AG04450 (cell line): Measurements from ENCODE around the gene TESK2. TPM values are rescaled to one million over a fixed set of nuclear protein-coding genes. Genes with fewer than 3 reads are reported as not detected.

Source experiments
- CTCF ChIA-PET: fragments of 300-600, 350-600 bp; formaldehyde crosslinking; extraction: SDS; loops from one replicate; lab custom pipeline; 2022; ENCODE audit warnings: antibody characterized with exemption, inconsistent platforms; lab: Charles Lee
- POLR2A ChIA-PET: fragments of 350-600 bp; formaldehyde crosslinking; extraction: SDS; loops from one replicate; lab custom pipeline; 2021; ENCODE audit warnings: antibody characterized with exemption, inconsistent platforms; lab: Yijun Ruan, JAX
- DNase-seq: peaks from one replicate; pipeline ENCODE4 v3.0.0-alpha.2; 2011; ENCODE audit warnings: low read depth, low spot score
- H3K27ac ChIP-seq: one replicate; pipeline ENCODE4 v1.5.1; 2012; ENCODE audit warnings: low read depth, low read length, control low read depth
- H3K27me3 ChIP-seq: one replicate; pipeline ENCODE4 v1.6.0; 2012; ENCODE audit warnings: low read length; ENCODE audit not compliant: control insufficient read depth, insufficient read depth
- H3K4me3 ChIP-seq: 2 replicates; pipeline ENCODE4 v1.5.1; 2011; ENCODE audit warnings: mild to moderate bottlenecking, low read depth, low read length, control low read depth
- H3K9me3 ChIP-seq: 2 replicates; pipeline ENCODE4 v1.5.1; 2012; ENCODE audit warnings: low read length; ENCODE audit not compliant: control insufficient read depth, insufficient read depth
- polyA plus RNA-seq: library from polyadenylated mRNA; depleted of rRNA; stranded (reverse); fragments of >200 nt; gene quantifications from 2 replicates; pipeline ENCODE4 v1.2.3, GENCODE V29; 2011
- TF ChIP-seq, protein P1 (sequence below): IDR thresholded peaks from 2 replicates; pipeline ENCODE4 v1.5.1; 2011; ENCODE audit warnings: low read depth, low read length, control low read depth, inconsistent platforms

TESK2 gene
- polyA plus RNA-seq, 1 experiment, result 2.6 TPM

DNA sequence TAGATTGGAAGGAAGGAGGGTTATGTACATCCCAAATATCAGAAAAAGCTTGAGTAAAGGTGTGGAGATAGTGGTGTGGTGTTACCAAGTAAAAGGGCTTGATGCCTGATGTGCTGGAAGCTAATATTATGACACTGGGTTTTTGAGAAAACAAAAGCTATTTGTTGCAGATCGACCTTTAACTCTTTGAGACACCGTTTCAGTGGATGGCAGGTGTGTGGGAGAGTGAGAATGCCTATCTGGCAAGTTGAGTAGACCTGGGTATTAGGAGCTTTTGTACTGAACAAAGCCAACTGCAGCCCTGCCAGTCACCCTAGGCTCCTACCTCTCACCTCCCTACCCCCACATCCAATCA is 10.5 kb upstream of the TESK2 start:
- ChIA-PET CTCF (interaction anchor here (0.6 to 2.5 kb wide), 4 partner anchors 9 to 68 kb away, joined by 3 to 16 read pairs (median 8); no protein-coding TSS in a partner anchor), POLR2A (interaction anchor here (1.0 to 4.4 kb wide), 2 partner anchors 16 to 20 kb away, joined by 6 to 66 read pairs; partner anchors contain the start of gene PRDX1)
- no peak overlapping the region for H3K4me3 ChIP-seq
- no peak overlapping the region for H3K27ac ChIP-seq
- no peak for DNase-seq
- H3K27me3 ChIP-seq, result no peaks in the 10 kb centered on the region
- TF ChIP-seq, protein P1, sequence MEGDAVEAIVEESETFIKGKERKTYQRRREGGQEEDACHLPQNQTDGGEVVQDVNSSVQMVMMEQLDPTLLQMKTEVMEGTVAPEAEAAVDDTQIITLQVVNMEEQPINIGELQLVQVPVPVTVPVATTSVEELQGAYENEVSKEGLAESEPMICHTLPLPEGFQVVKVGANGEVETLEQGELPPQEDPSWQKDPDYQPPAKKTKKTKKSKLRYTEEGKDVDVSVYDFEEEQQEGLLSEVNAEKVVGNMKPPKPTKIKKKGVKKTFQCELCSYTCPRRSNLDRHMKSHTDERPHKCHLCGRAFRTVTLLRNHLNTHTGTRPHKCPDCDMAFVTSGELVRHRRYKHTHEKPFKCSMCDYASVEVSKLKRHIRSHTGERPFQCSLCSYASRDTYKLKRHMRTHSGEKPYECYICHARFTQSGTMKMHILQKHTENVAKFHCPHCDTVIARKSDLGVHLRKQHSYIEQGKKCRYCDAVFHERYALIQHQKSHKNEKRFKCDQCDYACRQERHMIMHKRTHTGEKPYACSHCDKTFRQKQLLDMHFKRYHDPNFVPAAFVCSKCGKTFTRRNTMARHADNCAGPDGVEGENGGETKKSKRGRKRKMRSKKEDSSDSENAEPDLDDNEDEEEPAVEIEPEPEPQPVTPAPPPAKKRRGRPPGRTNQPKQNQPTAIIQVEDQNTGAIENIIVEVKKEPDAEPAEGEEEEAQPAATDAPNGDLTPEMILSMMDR, result no peak
- no peaks in the 10 kb centered on the region for H3K9me3 ChIP-seq

DNA sequence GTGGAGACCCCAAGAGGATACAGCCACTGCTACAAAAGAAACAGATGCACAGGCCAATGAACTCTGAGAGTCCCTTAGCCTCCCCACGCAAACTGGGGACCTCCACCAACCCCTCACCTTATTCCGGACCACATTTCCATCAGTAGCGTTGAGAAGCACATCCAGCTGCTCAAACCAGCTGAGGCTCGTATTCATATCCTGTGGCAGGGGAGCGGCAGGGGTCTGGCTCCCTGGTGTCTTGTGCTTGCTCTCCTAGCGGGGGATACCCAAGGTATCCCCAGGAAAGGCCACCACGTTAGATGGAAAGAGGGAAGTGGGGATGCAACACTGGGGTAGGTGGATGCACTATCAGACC is 8.4 kb upstream of the TESK2 start:
- Histone ChIP-seq H3K27ac (no peak overlapping the region), H3K9me3 (no peaks in the 10 kb centered on the region), H3K27me3 (no peaks in the 10 kb centered on the region), H3K4me3 (peak overlapping the region; percentile 87)
- TF ChIP-seq, protein P1, result no peak
- ChIA-PET POLR2A (interaction anchor here (0.8 to 4.4 kb wide), 6 partner anchors 8 to 196 kb away, joined by 3 to 66 read pairs (median 6); partner anchors contain the start of genes PRDX1, TESK2 and TOE1), CTCF (interaction anchor here (0.8 to 2.4 kb wide), 5 partner anchors 10 to 485 kb away, joined by 3 to 10 read pairs (median 6); partner anchors contain the start of genes MUTYH and TOE1)
- DNase-seq, result no peak

DNA sequence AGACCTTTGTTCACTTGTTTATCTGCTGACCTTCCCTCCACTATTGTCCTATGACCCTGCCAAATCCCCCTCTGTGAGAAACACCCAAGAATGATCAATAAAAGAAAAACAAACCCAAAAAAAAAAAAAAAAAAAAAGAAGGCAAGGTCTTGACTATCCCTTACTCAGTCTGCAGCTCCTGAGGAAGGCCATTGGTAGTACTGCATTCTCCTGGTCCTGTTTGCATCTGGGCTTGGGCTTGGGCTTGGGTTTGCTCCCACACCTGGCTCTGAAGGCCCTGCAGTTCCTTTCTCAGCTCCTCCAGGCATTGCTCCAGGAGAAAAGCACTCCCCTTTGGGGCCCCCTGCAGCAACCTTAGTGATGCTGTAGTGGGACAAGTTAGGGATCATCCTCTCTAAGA is 7.3 kb upstream of the TESK2 start:
- ChIA-PET CTCF (interaction anchor here (0.7 to 2.0 kb wide), 3 partner anchors 9 to 484 kb away, joined by 3 to 6 read pairs (median 4); no protein-coding TSS in a partner anchor), POLR2A (interaction anchor here (0.6 to 4.4 kb wide), 3 partner anchors 23 to 66 kb away, joined by 8 to 66 read pairs (median 9); partner anchors contain the start of gene PRDX1)

DNA sequence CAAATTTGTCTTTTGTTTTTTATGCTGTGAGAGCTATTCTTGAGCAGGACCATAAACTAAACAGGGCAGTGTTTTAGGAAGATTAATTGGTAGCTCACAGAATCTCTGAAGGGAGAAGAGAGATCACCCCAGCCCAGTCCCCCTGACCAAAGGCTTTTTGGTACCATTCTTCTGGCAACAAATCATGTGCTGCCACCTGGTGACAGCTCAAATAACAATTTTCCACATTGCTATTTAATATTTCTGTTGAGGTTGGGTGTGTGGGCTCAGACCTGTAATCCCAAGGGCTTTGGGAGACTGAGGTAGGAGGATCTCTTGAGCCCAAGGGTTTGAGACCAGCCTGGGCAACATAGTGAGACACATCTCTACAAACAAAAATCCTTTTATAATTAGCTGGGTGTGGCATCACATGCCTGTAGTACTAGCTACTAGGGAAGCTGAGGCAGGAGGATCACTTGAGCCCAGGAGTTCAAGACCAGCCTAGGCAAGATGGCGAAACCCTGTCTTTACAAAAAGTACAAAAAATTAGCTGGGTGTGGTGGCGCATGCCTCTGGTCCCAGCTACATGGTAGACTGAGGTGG is 2.2 kb upstream of the TESK2 start:
- DNase-seq, result no peak
- ChIA-PET POLR2A (interaction anchor here (0.6 to 5.2 kb wide), 6 partner anchors 28 to 481 kb away, joined by 3 to 33 read pairs (median 3); partner anchors contain the start of genes MUTYH, PRDX1, TOE1 and UROD), CTCF (interaction anchor here (0.6 to 10.0 kb wide), 35 partner anchors 8 to 766 kb away, joined by 3 to 456 read pairs (median 5); partner anchors contain the start of genes HECTD3, MUTYH, TOE1 and UROD)
- H3K9me3 ChIP-seq, result no peaks in the 10 kb centered on the region; the same call in 1 of the 2 replicates
- TF ChIP-seq, protein P1, result peak; percentile 64
- H3K27me3 ChIP-seq, result no peaks in the 10 kb centered on the region
- no peak overlapping the region for H3K27ac ChIP-seq
- H3K4me3 ChIP-seq, result no peak overlapping the region

More for the DNA sequence above, 7.3 kb upstream of the TESK2 start:
- Histone ChIP-seq H3K4me3 (no peak overlapping the region), H3K27me3 (no peaks in the 10 kb centered on the region), H3K9me3 (no peaks in the 10 kb centered on the region), H3K27ac (no peak overlapping the region)
- TF ChIP-seq, protein P1, result no peak
- DNase-seq, result no peak

DNA sequence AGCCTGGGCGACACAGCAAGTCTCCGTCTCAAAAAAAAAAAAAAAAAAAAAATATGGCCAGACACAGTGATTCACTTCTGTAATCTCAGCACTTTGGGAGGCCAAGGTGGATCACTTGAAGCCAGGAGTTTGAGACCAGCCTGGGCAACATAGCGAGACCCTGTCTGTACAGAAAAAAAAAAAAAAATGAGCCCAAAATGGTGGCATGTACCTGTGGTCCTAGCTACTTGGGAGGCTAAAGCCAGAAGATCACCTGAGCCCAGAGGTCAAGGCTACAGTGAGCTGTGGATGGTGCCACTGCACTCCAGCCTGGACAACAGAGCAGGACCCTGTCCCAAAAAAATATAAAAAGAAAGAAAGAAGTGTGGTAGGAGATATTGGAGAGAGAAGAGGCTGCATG is 1.7 kb upstream of the TESK2 start:
- no peaks in the 10 kb centered on the region; the same call in 1 of the 2 replicates for H3K9me3 ChIP-seq
- H3K27ac ChIP-seq, result no peak overlapping the region
- TF ChIP-seq, protein P1, result no peak
- no peaks in the 10 kb centered on the region for H3K27me3 ChIP-seq
- ChIA-PET CTCF (interaction anchor here (0.7 to 10.0 kb wide), 32 partner anchors 9 to 1046 kb away, joined by 3 to 456 read pairs (median 5); partner anchors contain the start of genes HECTD3, MUTYH, TOE1 and UROD), POLR2A (interaction anchor here (0.7 to 5.2 kb wide), 5 partner anchors 29 to 481 kb away, joined by 3 to 33 read pairs (median 3); partner anchors contain the start of genes MUTYH, PRDX1, TOE1 and UROD)
- no peak for DNase-seq
- no peak overlapping the region for H3K4me3 ChIP-seq
